Gastroesophageal sphincter (tissue), 3 donors: ENCODE results near the gene CLEC14A.

Experiments
- CTCF ChIP-seq, 4 experiments: fragments of 200-600 bp in 2 of 4; fragments of 450-650 bp in 2 of 4; sonication (generic) in 1 of 4; IDR thresholded peaks; one replicate each; pipeline ENCODE4 v1.5.1; 2017 to 2019; ENCODE audit warnings: antibody characterized with exemption in 4 of 4, mild to moderate bottlenecking in 2 of 4, moderate library complexity in 2 of 4
- EP300 ChIP-seq: sonication (generic); formaldehyde crosslinking; IDR thresholded peaks from one replicate; pipeline ENCODE4 v1.6.1; 2017; ENCODE audit warnings: antibody characterized with exemption, mild to moderate bottlenecking
- POLR2A ChIP-seq, 2 donors: fragments of 450-650 bp; IDR thresholded peaks; one replicate each; pipeline ENCODE4 v1.6.1; 2017; ENCODE audit warnings: antibody characterized with exemption in 2 of 2, mild to moderate bottlenecking in 2 of 2, moderate library complexity in 1 of 2
- POLR2AphosphoS5 ChIP-seq: sonication (generic); formaldehyde crosslinking; IDR thresholded peaks from one replicate; pipeline ENCODE4 v1.6.1; 2017; ENCODE audit warnings: antibody characterized with exemption

- TF ChIP-seq CTCF (IDR thresholded peaks at IDR 0.05): no peak
- TF ChIP-seq POLR2A (IDR thresholded peaks at IDR 0.05): no peak
- no peak for TF ChIP-seq POLR2AphosphoS5
- no peak for TF ChIP-seq EP300
Measured at GRCh38 chr14:38302966-38303365, 47.1 kb upstream of the CLEC14A start.
